HG03103 (cell line): ENCODE measurements around the gene FRG2.
"Not testable (repeated sequence)": the region's sequence is repeated elsewhere in the genome, so short reads cannot be mapped to it uniquely, and the experiment has no call there.

Source experiments
- ATAC-seq: cut with Tn5 transposase; IDR thresholded peaks from one replicate; pipeline ENCODE4 v1.9.1; 2021; ENCODE audit warnings: low read depth; ENCODE audit not compliant: unreplicated experiment

Gene FRG2

GRCh38 chr4:190027156-190027555 is at the start of gene FRG2:
Gene FRG2, minus strand, starts transcription at chr4:190027256. Its CDS starts 52 bp downstream, at chr4:190027204.
- not testable (repeated sequence) for ATAC-seq

DNA sequence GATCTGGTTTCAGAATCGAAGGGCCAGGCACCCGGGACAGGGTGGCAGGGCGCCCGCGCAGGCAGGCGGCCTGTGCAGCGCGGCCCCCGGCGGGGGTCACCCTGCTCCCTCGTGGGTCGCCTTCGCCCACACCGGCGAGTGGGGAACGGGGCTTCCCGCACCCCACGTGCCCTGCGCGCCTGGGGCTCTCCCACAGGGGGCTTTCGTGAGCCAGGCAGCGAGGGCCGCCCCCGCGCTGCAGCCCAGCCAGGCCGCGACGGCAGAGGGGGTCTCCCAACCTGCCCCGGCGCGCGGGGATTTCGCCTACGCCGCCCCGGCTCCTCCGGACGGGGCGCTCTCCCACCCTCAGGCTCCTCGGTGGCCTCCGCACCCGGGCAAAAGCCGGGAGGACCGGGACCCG is 41.3 kb upstream of the FRG2 start:
- ATAC-seq, result not testable (repeated sequence)

DNA sequence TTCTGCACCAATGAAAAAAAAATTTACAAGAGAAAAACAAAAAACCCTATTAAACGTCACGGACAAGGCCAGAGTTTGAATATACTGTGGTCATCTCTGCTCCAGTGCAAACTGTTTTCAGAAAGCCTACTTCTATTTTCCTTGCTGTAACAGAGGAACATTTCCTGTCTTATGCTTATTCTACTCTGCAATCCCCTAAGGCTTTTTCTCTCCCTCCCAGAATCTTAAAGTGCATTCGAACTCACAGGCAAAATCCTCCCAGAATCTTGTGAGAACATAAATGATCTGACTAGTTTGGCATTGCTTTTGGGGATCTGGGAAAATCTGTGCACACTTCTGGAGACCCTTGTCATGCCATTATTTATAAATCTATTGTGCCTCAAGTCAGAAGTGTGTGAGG is 37.7 kb upstream of the FRG2 start:
- not testable (repeated sequence) for ATAC-seq

GRCh38 chr4:190064342-190064741 is 37.3 kb upstream of the FRG2 start, which contains the start of gene DBET:
Gene DBET, plus strand, starts transcription at chr4:190064502.
- ATAC-seq, result not testable (repeated sequence)

GRCh38 chr4:190058997-190059396 is 31.9 kb upstream of the FRG2 start:
- ATAC-seq, result not testable (repeated sequence)

GRCh38 chr4:190049378-190050239 is 22.6 kb upstream of the FRG2 start:
- not testable (repeated sequence) for ATAC-seq

- ATAC-seq, result not testable (repeated sequence)
Measured at GRCh38 chr4:190047627-190048026, 20.6 kb upstream of the FRG2 start.

DNA sequence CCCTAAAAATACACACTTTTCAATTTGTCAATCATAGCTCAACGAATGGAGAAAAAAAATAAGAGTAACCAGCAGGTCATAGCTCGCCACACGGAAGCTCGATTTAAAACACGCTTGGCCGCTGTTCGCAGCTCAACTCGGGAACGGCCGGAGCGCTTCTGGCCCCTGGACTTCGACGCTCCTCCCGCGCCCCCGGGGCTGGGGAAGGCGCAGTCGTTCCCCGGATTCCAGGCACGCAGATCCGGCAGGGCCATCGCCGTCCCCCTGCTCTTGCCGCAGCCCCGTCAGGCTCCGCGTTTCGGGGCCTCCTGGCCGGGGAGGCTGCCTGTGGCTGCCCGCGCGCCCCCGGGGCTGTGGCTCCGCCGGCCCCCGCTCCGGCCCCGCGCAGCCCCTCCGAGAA is 13.8 kb upstream of the FRG2 start:
- not testable (repeated sequence) for ATAC-seq

DNA sequence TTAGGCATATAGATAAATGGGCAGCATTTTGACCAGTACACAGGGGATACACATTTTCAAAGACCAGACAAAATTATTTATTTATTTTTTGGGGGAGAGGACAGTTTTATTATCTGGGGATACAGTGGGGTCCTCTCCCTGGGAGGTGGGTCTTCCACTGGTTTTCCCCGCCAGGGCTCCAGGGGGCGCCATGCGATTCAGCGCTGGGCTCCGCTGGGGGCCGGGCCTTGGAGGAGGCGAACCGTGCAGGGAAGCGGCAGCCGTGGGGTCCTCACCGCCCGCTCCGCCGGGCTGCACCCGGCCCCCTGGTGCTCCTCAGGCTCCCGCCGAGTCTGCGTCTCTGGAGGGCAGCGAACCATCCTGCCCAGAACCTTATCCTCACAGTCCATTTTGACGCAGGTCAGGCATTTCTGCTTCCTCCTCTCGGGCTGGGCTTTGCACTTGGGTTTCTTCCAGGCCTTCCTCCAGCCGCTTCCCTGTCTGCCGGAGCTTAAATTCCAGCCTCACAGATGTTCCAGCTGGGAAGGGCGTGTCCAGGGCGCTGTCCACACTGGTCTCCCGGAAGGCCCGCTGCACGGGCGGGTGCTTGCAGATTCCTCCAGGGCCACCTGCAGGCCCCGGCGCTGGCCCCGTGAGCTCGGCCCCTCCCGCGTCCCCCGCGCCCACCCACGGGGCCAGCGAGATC is 10.8 kb upstream of the FRG2 start:
- not testable (repeated sequence) for ATAC-seq

GRCh38 chr4:190031264-190031663 is 4.2 kb upstream of the FRG2 start:
- ATAC-seq, result not testable (repeated sequence)

- not testable (repeated sequence) for ATAC-seq
Measured at GRCh38 chr4:190022614-190023281, 4.3 kb downstream of the FRG2 start.

GRCh38 chr4:190021973-190022372 is 5.1 kb downstream of the FRG2 start:
- ATAC-seq, result not testable (repeated sequence)

DNA sequence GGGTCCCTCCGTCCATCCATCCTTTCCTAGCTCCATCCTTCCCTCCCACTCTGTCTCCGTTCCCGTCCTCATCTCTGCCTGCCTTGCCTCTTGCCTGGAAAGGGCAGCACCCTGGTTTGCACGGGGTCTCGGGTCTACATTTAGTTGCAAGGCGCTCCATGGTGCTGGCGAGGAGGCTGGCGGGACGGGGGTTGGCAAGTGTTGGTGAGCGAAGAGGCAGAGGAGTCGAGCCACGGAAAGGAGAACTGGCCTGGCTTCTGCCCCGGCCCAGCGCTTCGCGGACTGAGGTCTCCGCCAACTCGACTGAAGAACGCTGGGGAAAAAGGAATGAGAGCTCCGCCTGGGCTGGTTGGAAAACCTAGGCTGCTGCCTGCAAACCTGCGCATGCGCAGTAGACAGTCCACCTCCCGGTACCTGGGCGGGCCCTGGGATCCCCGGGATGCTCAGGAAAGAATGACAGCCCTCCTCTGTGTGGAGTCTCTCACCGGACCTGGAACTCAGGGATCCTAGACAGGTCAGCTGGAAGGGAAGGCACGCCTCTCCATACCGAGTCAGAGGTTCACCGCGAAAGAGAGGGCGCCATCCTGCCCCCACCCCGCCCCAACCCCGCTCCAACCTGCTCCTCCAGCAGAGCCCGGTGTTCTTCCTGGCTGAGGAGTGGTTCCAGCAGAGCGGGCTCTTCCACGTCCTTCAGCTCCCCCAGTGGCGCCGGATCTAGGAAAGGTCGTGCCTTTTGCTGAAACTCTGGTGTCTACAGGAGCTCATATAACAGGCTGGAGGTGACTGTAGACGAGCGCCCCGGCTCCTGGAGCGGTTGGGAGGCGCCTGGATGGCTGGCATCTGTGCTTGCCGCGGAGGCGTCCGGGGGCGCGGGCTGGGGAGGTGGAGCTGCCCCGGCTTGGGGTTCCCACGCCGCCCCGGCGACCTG is 6.0 kb downstream of the FRG2 start:
- ATAC-seq, result no peak

DNA sequence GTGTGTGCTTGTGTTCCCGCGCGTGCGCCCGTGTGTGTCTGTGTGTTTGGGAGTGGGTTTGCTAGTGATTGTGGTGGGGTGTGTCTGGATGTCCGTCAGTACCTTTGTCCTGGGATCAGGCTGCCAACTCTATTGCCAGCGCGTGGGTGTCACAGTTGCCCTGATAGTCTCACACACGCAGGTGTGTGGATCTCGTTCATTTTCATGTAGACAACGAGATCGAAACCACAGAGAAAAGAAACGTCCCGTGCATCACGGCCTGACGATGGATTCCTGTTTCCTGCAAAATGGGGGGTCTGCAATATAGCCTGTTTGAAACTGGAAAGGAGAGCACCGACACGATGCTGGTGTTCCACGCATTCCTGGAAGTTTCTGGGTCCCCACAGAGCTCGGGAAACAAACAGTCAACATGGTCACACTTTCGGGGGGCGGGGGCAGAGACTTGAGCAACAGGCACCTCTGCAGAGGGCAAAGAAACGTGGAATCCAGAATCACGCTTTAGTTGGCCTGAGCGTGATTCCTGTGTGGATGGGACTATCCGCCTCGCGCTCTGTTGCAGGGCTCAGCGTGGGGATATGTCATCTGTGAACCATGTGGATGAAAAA is 7.1 kb downstream of the FRG2 start:
- ATAC-seq, result not testable (repeated sequence)

- ATAC-seq, result no peak
Measured at GRCh38 chr4:190019023-190019858, 7.8 kb downstream of the FRG2 start.

DNA sequence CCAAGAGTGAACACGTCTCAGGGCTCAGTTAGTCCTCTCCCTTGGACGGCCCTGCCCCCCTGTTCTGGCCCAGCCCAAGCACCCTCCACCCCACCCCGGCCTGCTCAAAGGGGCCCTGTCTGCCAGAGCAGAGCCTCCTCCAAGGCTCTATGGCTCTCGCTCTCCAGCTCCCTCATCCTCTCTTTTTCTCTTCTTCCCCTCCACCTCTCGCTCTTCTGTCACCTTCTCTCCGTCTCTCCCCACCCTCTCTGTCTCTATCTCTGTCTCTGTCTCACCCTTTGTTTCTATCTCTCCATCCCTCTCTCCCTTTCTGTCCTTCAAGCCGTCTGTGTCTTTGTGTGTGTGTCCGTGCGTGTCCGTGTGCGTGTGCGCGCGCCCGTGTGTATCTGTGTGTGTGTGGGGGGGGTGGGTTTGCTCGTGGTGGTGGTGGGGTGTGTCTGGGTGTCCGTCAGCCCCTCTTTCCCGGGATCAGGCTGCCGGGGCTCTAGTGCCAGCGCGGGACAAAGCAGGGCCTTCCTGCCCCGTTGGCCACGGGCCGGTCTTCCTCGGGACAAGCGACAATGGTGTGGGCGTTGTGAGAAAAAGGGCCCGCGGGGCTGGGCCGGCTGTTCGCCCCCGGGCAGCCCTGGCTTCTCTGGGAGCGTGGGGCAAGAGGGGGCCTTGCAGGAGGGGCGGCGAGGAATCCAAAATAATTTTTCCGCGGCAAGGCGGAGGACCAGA is 8.7 kb downstream of the FRG2 start:
- ATAC-seq, result no peak

DNA sequence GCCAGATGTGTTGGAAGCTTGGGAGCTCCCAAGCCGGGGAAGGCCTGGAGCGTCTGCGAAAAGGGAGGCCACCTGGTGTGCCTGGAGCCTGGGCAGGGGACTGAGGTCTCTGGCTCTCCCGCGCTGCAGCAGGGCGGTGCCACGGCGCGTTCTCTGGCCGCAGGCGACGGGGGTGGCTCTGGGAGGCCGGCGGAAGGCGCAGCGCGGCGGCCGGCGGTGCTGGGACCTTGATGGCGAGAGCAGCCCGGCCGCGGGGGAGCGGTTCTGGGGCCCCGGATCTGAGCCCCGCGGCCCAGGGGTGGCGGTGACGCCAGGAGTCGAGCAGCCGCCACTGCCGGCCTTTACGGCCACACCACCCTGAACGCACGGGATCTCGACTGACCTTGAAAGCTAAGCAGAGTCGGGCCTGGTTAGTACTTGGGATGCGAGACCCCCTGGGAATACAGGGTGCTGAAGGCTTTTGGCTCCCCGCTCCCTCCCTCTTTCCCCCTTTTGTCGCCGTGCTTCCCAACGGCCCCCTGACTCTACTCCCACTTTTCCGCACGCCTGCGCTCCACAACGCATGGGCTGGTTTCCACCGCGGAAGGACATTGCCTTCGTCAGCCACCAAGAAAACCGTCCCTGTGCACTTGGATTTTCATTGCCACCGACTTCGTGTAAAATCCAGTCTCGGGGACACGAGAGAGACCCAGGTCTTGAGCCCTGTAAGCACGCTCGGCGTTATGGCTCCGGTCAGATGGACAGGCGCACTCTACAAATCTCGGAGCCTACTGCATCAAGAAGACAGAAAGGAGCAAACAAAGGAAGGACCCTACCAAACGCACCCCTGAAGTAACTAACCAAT is 9.5 kb downstream of the FRG2 start:
- ATAC-seq, result no peak
